Panc1 (cell line): Measurements from ENCODE around the gene NSMF.

Source experiments
- CTCF ChIP-seq: fragments of 450-650 bp; IDR thresholded peaks from 2 replicates; pipeline ENCODE4 v1.5.1; 2017; ENCODE audit warnings: mild to moderate bottlenecking
- POLR2AphosphoS5 ChIP-seq: IDR thresholded peaks from 2 replicates; pipeline ENCODE4 v1.6.1; 2012; ENCODE audit warnings: mild to moderate bottlenecking, low read depth, low read length, moderate library complexity
- SIN3A ChIP-seq: IDR thresholded peaks from 2 replicates; pipeline ENCODE4 v1.6.1; 2012; ENCODE audit warnings: low read depth, mild to moderate bottlenecking, low read length, moderate library complexity, borderline replicate concordance; ENCODE audit not compliant: insufficient read depth

- TF ChIP-seq CTCF (no peak), SIN3A (no peak), POLR2AphosphoS5 (peak; percentile 46; the same call in 1 of the 2 replicates)
These were observed 47.3 kb downstream of the NSMF start for GRCh38 chr9:137411645-137412380.
